Mesodermal cell (in vitro differentiated cells): ENCODE results near the gene PDXK.

Experiments used
- H3K27ac ChIP-seq: 2 replicates; pipeline ENCODE4 v1.7.0; 2013; ENCODE audit warnings: mild to moderate bottlenecking, low read depth, low read length, moderate library complexity; ENCODE audit not compliant: severe bottlenecking
- H3K36me3 ChIP-seq: 2 replicates; pipeline ENCODE4 v1.7.1; 2013; ENCODE audit warnings: mild to moderate bottlenecking, low read length, moderate library complexity; ENCODE audit not compliant: control insufficient read depth, insufficient read depth
- H3K4me1 ChIP-seq: one replicate; pipeline ENCODE4 v1.7.1; 2013; ENCODE audit warnings: mild to moderate bottlenecking, low read length; ENCODE audit not compliant: insufficient read depth, control insufficient read depth, poor library complexity, severe bottlenecking
- H3K4me3 ChIP-seq: 2 replicates; pipeline ENCODE4 v1.7.0; 2013; ENCODE audit warnings: low read length, control low read depth, mild to moderate bottlenecking; ENCODE audit not compliant: insufficient read depth, poor library complexity, severe bottlenecking; ENCODE audit errors: extremely low read depth
- H3K9me3 ChIP-seq: 2 replicates; pipeline ENCODE4 v1.7.1; 2013; ENCODE audit warnings: mild to moderate bottlenecking, low read length, moderate library complexity; ENCODE audit not compliant: control insufficient read depth
- WGBS, 2 experiments: methylation state at CpG; one replicate each; pipeline ENCODE4 v1.1.5; 2013; ENCODE audit warnings: missing lambda C conversion rate in 2 of 2; ENCODE audit not compliant: insufficient coverage in 2 of 2; 5-methylcytosine and 5-hydroxymethylcytosine counted together

The PDXK gene

DNA sequence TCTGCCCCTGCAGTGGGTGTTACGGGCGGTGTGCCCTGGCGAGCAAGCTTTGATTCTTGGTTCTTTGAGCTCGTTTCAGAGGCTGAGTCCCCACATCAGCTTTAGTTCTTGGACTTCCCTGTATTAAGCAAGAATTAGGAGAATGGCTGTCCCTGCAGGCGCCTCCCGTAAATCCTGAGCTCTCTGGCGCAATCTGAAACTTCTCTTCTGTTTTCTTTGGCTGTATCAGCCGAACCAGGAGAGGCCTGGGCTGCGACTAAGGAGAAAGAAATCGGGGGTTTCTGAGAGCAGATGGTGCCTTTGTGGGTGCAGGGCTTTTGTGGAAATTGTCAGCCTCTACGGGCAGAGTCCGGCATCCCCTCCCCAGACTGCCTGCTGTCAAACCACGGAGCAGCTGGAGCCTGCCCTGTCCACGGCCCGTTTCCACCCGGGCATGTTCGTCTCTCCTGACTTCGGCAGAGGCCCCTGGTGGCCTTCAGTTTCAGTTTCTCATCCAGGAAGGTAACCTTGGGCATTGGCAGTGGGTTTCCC lies 39.2 kb downstream of the PDXK start:
- peaks cover 5% of the 10 kb centered on the region for H3K9me3 ChIP-seq
- 91 to 92% methylated on average over 16 to 18 of the region's 18 CpGs for WGBS, 2 experiments
- no peaks in the 10 kb centered on the region for H3K4me1 ChIP-seq
- H3K27ac ChIP-seq, result no peak overlapping the region
- H3K4me3 ChIP-seq, result no peak overlapping the region
- peaks cover 70% of the 10 kb centered on the region for H3K36me3 ChIP-seq

DNA sequence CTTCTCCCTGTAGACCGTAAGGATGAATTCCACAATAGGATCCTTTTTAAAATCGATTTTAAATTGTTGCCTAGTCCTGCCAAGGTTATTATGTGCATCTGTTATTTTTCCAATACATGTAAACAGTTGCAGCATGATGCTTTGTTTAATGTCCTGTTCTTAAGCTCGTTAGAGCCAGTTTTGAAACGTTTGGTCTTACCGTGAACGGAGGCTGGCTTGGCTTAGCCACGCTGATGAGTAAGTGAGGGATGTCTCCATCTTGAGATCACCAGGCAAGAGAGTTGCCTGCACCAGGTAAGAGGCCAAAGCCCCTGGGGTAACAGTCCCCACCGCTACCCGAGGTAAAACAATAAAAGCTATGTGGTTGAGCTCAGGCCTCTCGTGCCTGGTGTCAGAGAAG lies 39.9 kb downstream of the PDXK start:
- Histone ChIP-seq H3K4me3 (no peak overlapping the region), H3K27ac (no peak overlapping the region), H3K9me3 (peaks cover 7% of the 10 kb centered on the region), H3K4me1 (no peaks in the 10 kb centered on the region), H3K36me3 (peaks cover 66% of the 10 kb centered on the region)
- WGBS, 2 experiments, result 87 to 94% methylated on average over 8 to 9 of the region's 10 CpGs

DNA sequence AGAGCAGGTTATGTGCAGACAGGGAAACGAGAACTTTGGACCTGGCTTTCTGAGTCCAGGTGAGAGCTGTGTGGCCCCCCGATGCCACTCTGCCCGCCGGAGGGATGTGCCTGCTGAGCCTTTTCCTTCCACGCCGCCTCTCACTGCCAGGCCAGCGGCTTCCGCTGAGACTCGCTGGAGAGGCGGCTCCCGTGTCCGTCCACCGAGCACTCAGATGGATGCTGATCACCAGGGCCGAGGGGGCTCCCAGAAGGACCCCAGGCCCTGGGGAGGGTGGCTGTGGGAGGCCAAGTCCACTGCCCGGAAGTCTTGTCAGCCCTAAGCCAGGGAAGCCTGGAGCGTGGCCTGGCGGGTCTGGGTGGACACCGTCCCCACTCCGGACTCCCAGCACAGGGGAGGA lies 40.7 kb downstream of the PDXK start:
- peaks cover 58% of the 10 kb centered on the region for H3K36me3 ChIP-seq

DNA sequence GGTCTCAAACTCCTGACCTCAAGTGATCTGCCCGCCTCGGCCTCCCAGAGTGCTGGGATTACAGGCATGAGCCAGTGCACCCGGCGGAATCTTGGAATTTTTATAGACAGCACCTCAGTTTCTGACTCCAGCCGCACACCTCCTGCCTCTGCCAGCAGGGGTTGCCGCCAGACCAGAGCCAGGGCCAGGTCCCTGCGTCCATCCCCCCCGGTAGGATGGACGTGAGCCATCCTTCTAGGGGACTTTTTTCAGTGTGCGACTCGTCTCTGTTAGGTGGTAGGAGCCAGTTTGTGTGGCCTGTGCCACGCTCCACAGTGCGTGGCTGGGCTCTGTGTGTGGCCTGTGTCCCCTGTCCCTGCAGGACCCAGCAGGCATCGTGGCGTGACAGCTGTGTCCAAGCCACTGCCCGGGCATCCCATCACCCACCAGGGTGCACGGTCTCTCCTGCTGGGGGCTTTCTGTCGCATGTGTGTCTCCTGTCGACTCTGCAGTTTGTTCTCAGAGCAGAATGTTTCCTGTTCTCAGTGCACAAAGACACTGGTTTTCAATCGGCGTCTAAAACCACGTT lies 41.5 kb downstream of the PDXK start:
- Histone ChIP-seq H3K36me3 (peaks cover 53% of the 10 kb centered on the region), H3K4me3 (no peak overlapping the region), H3K9me3 (peaks cover 7% of the 10 kb centered on the region), H3K4me1 (no peaks in the 10 kb centered on the region), H3K27ac (no peak overlapping the region)
- WGBS, 2 experiments, result 95 to 99% methylated on average over 22 of the region's 22 CpGs

More for the DNA sequence above, 40.7 kb downstream of the PDXK start:
- Histone ChIP-seq H3K27ac (no peak overlapping the region), H3K9me3 (peaks cover 7% of the 10 kb centered on the region), H3K4me1 (no peaks in the 10 kb centered on the region), H3K4me3 (no peak overlapping the region)
- WGBS, 2 experiments, result 95 to 97% methylated on average over 16 to 18 of the region's 19 CpGs

DNA sequence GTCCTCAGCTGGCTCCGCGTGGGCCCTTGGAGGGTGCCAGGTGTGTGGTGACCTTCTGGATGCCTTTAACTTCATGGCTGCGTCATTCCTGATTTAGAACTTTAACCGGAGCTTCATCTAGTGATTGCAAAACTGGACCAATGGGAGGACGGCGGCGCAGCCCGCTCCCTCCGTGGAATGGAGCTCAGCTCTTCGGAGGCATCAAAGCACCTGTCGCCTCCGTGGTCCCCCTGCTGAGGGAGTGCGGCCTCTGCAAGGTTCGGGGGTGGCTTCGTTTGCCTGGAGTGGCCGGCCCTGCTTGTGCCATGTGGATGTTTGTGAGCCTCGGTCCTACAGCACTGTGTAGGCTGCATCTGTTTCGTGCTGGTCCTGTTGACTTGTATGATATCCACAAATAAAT lies 43.0 kb downstream of the PDXK start:
- Histone ChIP-seq H3K9me3 (peaks cover 7% of the 10 kb centered on the region), H3K4me3 (no peak overlapping the region), H3K4me1 (no peaks in the 10 kb centered on the region), H3K36me3 (peaks cover 48% of the 10 kb centered on the region), H3K27ac (no peak overlapping the region)
- 94% methylated on average over 16 to 17 of the region's 18 CpGs for WGBS, 2 experiments

DNA sequence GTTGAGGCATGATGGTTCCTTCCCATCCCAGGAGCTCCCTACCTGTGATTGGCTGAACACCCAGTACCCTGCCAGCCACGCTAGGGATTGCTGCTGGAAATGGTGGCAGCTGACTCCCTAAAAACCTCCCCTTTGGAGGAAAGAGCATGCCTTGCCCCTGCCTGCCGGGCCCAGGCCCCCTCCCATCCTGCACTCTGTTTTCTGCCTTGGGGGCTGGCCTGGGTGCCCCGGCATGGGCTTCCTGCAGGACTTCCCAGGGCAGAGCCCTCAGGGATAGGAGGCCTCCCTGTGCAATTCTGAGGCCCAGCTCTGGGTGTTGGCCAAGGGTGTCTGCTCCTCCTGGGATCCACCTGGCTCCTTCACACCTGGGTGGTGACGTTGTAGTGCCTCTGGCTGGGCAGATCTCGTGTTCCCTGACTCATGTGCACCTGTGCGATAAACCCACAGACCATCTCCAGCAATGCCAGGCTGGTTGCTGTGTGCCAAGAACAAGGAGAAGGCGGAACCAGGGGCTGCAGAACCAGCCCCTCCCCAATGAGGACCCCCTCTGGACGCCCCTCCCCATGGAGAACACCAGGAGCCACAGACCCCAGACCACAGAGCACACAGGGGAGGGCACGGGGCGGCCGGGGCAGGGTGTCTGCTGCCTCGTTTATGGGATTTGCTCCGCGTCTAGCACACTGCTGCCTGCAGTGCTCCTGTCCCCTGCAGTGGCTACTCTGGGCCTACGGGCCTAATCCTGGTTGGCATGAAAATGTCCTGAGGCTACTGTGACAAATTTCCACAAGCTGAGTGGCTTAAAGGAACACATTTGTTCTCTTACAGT lies 43.6 kb downstream of the PDXK start:
- Histone ChIP-seq H3K36me3 (peaks cover 43% of the 10 kb centered on the region), H3K4me1 (peaks cover 1% of the 10 kb centered on the region), H3K4me3 (no peak overlapping the region), H3K9me3 (peaks cover 7% of the 10 kb centered on the region), H3K27ac (no peak overlapping the region)
- 94 to 98% methylated on average over 13 to 15 of the region's 15 CpGs for WGBS, 2 experiments

DNA sequence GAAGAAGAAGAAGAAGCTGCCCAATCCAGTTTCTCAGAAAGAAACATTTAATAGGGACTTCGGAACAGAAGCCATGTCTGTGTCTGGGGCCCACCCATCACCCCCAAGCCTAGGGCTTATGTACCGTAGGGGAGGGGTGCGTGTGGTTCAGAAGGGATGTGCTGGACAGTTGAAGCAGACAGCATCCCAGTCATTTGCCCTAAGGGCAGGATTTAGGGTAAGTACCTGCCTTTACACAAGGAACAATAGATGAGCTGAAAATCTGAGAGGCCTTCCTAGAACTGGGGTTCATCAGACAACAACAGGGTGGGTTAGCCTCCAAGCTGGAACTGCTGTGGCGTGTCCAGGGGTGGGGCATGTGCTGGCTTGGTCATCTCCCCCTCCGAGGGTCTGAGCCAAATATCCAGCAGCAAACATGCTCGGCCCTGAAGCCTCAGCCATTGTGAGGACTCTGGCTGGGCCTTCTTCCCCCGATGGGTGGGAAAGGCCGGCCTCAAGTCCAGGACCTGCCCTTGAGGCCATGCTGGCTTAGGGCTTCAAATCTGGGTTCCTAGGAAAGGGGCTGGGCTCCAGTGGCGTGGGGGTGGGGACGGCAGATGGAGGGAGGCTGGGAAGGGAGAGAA lies 45.1 kb downstream of the PDXK start:
- no peak overlapping the region for H3K4me3 ChIP-seq
- H3K9me3 ChIP-seq, result peaks cover 7% of the 10 kb centered on the region
- H3K4me1 ChIP-seq, result peaks cover 16% of the 10 kb centered on the region
- WGBS, 2 experiments, result 96 to 98% methylated on average over 8 of the region's 10 CpGs
- H3K36me3 ChIP-seq, result peaks cover 28% of the 10 kb centered on the region
- H3K27ac ChIP-seq, result no peak overlapping the region

DNA sequence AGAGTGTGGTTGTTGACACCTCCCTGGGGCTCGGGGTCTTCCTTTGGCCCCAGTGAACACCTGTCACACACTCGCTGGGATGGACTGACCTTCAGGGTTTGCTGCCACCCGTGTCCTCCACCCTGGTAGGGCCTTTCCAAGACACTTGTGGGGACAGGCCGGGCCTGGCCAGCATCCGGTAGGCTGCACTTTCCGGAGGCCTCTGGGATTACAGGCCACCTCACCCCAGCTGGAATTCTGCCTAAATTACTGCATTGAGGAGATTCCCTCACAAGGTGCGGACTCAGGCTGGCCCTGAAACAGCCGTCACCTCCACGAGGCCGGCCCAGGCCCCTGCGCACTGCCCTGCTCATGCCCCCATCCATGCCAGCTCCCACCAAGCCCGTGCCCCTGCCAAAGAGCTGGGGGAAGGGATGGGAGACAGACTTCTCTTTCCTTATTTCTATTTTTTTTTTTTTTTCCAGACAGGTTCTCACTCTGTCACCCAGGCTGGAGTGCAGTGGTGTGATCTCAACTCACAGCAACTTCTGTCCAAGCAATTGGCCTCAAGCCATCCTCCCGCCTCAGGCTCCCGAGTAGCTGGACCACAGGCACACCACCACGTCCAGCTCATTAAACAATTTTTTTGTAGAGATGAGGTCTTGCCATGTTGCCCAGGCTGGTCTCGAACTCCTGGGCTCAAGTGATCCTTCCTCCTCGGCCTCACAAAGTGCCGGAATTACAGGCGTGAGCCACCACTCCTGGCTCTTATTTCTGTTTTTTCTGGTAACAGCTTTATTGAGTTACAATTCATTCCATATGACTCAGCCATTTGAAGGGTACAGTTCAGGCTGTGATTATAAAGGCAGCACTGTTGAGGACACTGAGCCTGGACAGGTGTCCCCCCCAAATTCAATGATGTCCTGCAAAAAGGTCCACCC lies 45.9 kb downstream of the PDXK start:
- WGBS, 2 experiments, result 91 to 94% methylated on average over 14 of the region's 19 CpGs
- Histone ChIP-seq H3K4me3 (no peak overlapping the region), H3K4me1 (peaks cover 17% of the 10 kb centered on the region), H3K27ac (no peak overlapping the region), H3K9me3 (peaks cover 7% of the 10 kb centered on the region), H3K36me3 (peaks cover 22% of the 10 kb centered on the region)

DNA sequence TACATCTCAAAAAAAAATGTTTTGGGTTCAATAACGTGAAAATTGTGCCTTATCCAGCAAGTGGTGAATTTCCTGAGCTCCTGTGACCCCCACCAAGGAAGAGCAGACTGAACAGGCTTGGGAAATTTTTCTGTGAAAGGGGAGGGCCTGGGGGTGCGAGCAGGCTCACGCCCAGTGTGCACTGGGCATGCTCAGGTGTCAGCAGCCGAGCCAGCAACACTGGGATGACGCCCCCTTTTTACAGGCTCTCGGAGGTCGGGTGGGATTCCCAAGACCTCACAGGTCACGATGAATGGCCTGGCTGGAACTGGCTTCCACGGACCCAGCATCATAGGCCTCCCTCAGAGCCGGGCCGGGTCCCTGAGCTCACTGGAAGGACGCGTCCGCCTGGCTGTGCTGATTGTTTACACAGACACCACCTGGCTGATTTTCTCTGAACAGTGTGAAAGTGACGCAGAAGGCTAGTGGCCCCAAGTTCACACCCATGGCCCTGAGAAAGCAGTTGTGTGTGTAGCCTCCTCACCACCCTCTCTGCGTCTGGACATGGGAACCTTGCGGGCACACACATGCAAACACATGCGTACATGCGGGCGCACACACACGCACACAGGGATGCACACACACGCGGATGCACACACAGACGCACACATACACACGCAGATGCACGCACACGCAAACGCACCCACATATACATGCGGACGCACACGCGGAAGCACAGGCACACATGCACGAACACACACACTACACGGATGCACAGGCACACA lies 48.0 kb downstream of the PDXK start:
- no peak overlapping the region for H3K27ac ChIP-seq
- 95% methylated on average over 33 of the region's 34 CpGs for WGBS, 2 experiments
- no peak overlapping the region for H3K4me3 ChIP-seq
- peaks cover 17% of the 10 kb centered on the region for H3K4me1 ChIP-seq
- H3K9me3 ChIP-seq, result peaks cover 7% of the 10 kb centered on the region
- peaks cover 15% of the 10 kb centered on the region for H3K36me3 ChIP-seq
